Measurements from ENCODE around the gene OPCML.

The OPCML gene

DNA sequence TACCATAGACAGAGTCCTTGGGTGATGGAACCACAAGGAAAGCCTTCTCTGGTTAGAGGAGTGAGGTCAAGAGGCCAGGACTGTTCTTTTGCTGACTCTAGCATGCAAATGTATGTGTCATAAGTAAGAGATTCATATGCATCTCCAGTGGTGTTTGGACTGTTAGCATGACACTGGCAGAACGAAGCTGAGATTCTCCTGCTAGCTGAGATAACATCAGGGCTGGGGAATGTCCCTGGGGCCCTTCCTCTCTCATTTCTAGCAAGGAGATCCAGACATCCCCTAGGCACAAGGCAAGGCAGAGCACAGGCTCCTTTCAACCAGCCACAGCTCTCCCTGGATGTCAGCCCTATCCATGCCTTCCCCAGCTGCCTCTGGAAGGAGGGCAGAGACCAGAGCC lies 711.3 kb downstream of the OPCML start:
- H3K79me2 ChIP-seq (ENCODE audit: insufficient read depth, low read length): no peaks in the 10 kb centered on the region
- no peak overlapping the region for H2AFZ ChIP-seq (ENCODE audit: low read length)
- H3K9me2 ChIP-seq (replicated peaks; ENCODE audit: low read depth, low read length): no peaks in the 10 kb centered on the region
- no peaks in the 10 kb centered on the region for H3K27me3 ChIP-seq (ENCODE audit: insufficient read depth, low read length, poor library complexity, severe bottlenecking)
- H3K4me2 ChIP-seq (ENCODE audit: low read depth, low read length, poor library complexity, severe bottlenecking): no peak overlapping the region
- TF ChIP-seq CTCF (conservative IDR thresholded peaks at IDR 0.05; ENCODE audit: low read length) (no peak), EZH2phosphoT487 (IDR thresholded peaks at IDR 0.05; ENCODE audit: borderline replicate concordance) (no peak)
- no peaks in the 10 kb centered on the region for H3K9me3 ChIP-seq (ENCODE audit: insufficient read depth, low read depth, low read length)
- no peaks in the 10 kb centered on the region for H4K20me1 ChIP-seq (ENCODE audit: insufficient read depth, low read length, poor library complexity, severe bottlenecking)
- H3K36me3 ChIP-seq (ENCODE audit: insufficient read depth, low read length): no peaks in the 10 kb centered on the region
- H3F3A ChIP-seq (ENCODE audit: low read depth): no peaks in the 10 kb centered on the region
- H3K4me3 ChIP-seq (ENCODE audit: low read length, poor library complexity, severe bottlenecking): no peak overlapping the region
- no peaks in the 10 kb centered on the region for H3K4me1 ChIP-seq (ENCODE audit: insufficient read depth, low read length, poor library complexity, severe bottlenecking)
- H3K9ac ChIP-seq (ENCODE audit: low read depth, low read length, poor library complexity, severe bottlenecking): no peak overlapping the region

- Histone ChIP-seq H4K20me1 (ENCODE audit: insufficient read depth, low read length, poor library complexity, severe bottlenecking) (no peaks in the 10 kb centered on the region), H3K36me3 (ENCODE audit: insufficient read depth, low read length) (no peaks in the 10 kb centered on the region), H3K27me3 (ENCODE audit: insufficient read depth, low read length, poor library complexity, severe bottlenecking) (no peaks in the 10 kb centered on the region), H3F3A (ENCODE audit: low read depth) (no peaks in the 10 kb centered on the region), H3K9me3 (ENCODE audit: insufficient read depth, low read depth, low read length) (no peaks in the 10 kb centered on the region), H3K4me2 (ENCODE audit: low read depth, low read length, poor library complexity, severe bottlenecking) (no peak overlapping the region), H3K79me2 (ENCODE audit: insufficient read depth, low read length) (no peaks in the 10 kb centered on the region), H3K4me1 (ENCODE audit: insufficient read depth, low read length, poor library complexity, severe bottlenecking) (no peaks in the 10 kb centered on the region), H2AFZ (ENCODE audit: low read length) (no peak overlapping the region), H3K9me2 (replicated peaks; ENCODE audit: low read depth, low read length) (no peaks in the 10 kb centered on the region), H3K4me3 (ENCODE audit: low read length, poor library complexity, severe bottlenecking) (no peak overlapping the region), H3K9ac (ENCODE audit: low read depth, low read length, poor library complexity, severe bottlenecking) (no peak overlapping the region)
- TF ChIP-seq CTCF (conservative IDR thresholded peaks at IDR 0.05; ENCODE audit: low read length): no peak
- no peak for TF ChIP-seq EZH2phosphoT487 (IDR thresholded peaks at IDR 0.05; ENCODE audit: borderline replicate concordance)
Measured at GRCh38 chr11:132818951-132819350, 713.4 kb downstream of the OPCML start.

GRCh38 chr11:132817387-132817786 lies 714.9 kb downstream of the OPCML start:
- Histone ChIP-seq H3K36me3 (ENCODE audit: insufficient read depth, low read length) (no peaks in the 10 kb centered on the region), H3K9ac (ENCODE audit: low read depth, low read length, poor library complexity, severe bottlenecking) (no peak overlapping the region), H3K9me2 (replicated peaks; ENCODE audit: low read depth, low read length) (no peaks in the 10 kb centered on the region), H3K4me2 (ENCODE audit: low read depth, low read length, poor library complexity, severe bottlenecking) (no peak overlapping the region), H3K4me3 (ENCODE audit: low read length, poor library complexity, severe bottlenecking) (no peak overlapping the region), H4K20me1 (ENCODE audit: insufficient read depth, low read length, poor library complexity, severe bottlenecking) (no peaks in the 10 kb centered on the region), H2AFZ (ENCODE audit: low read length) (no peak overlapping the region), H3F3A (ENCODE audit: low read depth) (no peaks in the 10 kb centered on the region), H3K79me2 (ENCODE audit: insufficient read depth, low read length) (no peaks in the 10 kb centered on the region), H3K27me3 (ENCODE audit: insufficient read depth, low read length, poor library complexity, severe bottlenecking) (no peaks in the 10 kb centered on the region), H3K4me1 (ENCODE audit: insufficient read depth, low read length, poor library complexity, severe bottlenecking) (no peaks in the 10 kb centered on the region), H3K9me3 (ENCODE audit: insufficient read depth, low read depth, low read length) (no peaks in the 10 kb centered on the region)
- TF ChIP-seq CTCF (conservative IDR thresholded peaks at IDR 0.05; ENCODE audit: low read length) (no peak), EZH2phosphoT487 (IDR thresholded peaks at IDR 0.05; ENCODE audit: borderline replicate concordance) (no peak)
